Globus pallidus (tissue), 1 donor: ENCODE measurements around the gene AGTRAP.

Source experiments
- DNase-seq: peaks from one replicate; pipeline ENCODE4 v3.0.0-alpha.2; 2015; ENCODE audit warnings: low spot score

The AGTRAP gene

DNA sequence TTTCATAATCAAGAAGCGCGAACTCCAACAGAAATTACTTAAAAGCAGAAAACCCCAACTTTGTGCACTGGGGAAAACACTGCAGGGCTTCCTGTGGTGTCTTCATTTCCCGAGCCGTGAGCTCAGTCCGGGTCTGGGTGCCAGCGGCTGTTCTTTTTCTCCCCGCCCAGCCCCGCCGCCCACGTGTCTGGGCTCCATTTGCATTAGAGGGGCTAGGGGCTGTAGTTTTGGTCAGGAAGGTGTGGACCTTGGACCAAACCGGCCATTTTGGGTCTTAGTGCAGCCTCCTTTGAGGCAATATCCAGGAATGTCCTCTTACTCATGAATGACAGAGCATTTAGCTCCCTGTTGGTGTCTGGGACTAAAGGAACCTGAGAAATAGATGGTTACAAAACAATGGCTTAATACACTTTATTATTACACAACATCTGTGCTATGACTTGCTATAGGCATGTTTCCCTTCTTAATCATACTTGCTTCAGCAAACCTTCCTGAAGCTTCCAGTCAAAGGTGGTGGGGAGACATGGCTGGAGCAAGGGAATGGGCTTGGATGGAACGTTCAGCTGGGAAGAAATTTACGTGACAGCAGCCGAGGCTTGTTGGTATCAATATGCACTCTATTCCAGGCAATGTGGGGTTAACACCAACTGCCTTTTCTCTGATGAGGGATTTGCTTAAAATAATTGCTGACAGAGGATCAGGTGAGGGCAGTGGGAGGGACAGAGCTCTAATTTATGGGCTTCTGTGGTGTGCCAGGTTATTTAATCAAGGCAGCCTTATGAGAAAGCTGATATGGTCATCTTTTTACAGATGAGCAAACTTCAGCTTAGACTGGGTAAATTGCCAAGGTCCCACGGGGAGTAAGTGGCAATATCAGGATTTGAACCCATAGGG, 1.1 kb downstream of the AGTRAP start:
- no peak for DNase-seq

DNA sequence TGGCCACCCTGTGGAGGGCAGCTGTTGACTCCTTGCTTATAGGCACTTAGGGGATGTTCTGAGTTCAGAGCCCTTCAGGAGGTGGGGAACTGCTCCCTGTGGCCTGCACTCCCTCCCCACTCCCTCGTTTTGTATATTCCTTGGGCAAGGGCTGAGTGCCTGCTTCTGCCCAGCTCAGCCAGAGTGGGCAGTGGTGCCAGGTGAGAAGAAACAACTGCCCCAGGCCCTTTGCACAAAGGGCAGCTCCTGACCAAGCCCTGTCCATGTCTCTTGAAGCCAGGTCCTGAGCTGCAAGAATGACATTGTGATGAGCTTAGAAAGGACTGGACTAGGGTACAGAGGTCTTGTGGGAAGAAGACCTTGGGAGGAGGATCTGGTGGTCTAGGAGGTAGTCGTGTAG, 2.2 kb downstream of the AGTRAP start:
- DNase-seq: no peak

- DNase-seq: no peak
Observed at GRCh38 chr1:11738783-11739182, 2.8 kb downstream of the AGTRAP start.

GRCh38 chr1:11740258-11741192, 4.6 kb downstream of the AGTRAP start:
- DNase-seq: no peak

DNA sequence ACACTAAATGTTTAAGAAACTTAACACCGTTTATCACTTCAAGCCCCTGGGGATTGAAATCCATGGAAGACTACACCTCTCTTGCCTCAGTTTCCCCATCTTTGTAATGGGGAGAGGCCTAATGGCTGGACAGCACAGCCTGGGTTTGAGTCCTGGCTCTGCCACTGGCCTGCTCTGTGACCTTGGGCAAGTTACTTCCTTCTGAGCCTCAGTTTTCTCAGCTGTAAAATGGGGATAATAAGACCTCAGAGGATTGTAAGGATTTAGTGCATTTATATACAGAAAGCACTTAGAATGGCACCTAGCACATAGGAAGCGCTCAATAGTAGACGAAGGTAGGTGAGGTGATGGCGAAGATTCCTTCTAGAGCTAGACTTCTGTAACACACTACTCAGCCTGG, 5.5 kb downstream of the AGTRAP start:
- DNase-seq: no peak

DNA sequence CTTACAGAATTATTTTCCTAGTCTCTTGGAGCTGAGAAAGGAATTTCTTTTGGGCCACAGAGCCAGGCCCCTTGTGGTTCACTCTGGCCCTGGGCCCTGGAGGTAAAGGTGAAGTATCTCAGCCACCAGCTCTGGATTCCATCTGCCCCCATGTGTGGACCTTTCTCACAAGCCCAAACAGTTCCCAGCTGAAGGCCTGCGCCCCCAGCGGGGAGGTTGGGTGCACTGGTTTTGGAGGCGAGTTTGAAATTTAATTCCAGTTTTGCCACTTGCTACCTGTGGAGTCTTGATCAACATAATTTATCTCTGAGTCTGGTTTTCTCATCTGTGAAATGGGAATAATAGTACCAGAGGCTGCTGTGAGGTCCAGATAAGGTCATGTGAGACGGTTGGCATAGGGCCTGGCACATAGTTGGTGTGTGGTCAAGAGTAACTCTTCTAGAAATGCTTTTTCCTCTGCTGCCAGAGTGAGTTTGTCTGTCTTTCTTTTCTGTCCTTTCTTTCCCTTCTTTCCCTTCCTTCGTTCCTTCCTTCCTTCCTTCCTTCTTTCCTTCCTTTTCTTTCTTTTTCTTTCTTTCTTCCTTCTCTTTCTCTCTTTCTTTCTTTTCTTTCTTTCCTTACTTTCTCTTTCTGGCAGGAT, 6.1 kb downstream of the AGTRAP start:
- no peak for DNase-seq

- DNase-seq: no peak
Observed at GRCh38 chr1:11744287-11744686, 8.4 kb downstream of the AGTRAP start.

DNA sequence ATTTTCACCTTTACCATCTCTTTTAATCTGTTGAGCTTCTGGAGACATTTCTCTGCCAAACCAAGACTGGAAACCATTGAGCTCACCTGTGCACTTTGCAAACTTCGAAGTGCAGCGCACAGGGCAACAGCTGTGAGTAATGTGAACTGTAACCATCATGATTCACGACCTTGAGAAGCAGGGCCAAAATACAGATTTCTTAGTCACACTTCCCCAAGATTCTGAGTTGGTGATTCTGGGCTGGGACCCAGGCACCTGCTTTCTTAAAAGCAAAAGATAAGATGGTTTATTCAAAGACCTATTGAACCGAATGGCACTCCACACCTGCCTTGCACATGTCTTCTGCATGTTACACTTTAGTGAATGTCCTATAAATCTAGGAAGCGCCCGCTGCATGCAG, 10.2 kb downstream of the AGTRAP start:
- no peak for DNase-seq

DNA sequence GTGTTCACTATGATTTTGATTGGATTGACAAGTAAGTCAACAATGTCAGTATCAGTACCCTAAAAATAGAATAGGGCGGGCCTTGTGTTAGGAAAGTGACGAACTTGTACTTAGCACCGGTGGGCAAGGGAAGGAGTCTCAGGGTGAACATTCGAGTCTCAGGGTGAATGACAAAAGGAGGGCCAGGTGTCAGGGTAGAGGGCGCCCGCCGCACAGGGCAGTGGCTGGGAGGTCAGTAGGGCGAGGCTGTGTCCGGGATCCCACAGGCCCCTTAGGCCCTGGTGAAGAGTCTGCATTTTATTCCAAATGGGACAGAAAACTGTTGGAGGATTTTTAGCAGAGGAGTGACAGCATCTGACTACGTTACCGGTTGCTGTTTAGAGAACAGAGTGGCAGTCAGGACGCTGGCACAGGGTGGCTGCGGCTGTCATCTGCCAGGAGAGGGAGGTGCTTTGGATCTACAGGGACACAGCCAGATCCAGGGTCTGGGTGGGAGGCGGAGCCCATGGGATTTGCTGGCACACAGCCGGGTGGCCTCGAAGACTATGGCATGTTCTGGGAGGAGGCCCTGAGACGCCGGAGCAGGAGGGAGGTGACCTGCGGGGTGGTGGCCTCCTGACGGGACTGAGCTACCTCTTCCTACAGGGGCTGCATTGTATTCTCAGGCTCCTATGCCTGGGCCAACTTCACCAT, 11.0 kb downstream of the AGTRAP start:
- DNase-seq: no peak

- DNase-seq: no peak
Observed at GRCh38 chr1:11748294-11749202, 12.6 kb downstream of the AGTRAP start.

GRCh38 chr1:11749203-11749689, 13.3 kb downstream of the AGTRAP start:
- no peak for DNase-seq

DNA sequence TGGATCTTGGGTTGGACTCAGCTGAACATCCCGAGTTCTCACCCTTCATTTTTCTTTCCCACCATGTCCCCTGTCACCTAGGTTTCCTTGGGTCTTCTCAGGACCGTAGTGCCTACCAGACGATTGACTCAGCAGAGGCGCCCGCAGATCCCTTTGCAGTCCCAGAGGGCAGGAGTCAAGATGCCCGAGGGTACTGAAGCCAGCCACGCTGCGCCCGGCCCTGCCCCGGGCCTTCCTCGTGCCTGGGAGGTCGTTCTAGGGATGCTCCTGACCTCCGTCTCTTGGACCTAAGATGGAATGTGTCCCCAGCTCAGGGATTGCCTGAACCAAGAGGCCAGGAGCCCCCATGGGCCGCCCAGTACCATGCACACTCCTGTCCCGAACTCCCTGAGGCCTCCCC, 14.1 kb downstream of the AGTRAP start:
- no peak for DNase-seq

- no peak for DNase-seq
Observed at GRCh38 chr1:11751087-11751486, 15.2 kb downstream of the AGTRAP start.

DNA sequence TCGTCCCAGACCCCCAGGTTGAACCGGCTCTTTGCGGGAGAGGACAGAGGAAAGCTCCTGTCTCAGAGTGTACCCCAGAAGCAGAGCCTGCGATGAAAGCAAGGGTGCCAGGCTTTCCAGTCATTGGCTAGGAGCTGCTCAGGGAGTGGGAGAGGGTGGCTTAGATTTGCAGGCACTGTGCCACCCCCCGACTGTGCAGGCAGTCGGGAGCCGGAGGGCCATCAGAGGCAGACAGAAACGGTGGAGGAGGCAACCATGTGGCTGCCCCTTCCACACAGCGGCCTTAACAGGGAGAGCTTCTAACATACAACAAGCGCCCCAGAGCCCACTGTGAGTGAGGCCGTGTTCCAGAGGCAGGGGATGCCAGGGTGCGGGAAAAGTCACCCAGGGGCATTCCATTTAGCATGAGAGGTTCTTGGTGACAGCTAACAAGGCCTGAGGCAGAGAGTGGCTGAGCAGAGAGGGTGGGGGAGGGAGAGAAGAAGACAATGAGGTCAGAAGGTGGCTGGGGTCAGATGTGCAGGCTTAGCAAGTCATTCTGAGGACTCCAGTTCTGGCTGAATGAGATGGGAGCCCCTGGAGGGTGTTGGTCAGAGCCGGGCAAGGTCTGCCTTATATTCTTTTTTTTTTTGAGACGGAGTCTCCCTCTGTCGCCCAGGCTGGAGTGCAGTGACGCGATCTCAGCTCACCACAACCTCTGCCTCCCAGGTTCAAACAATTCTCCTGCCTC, 16.6 kb downstream of the AGTRAP start:
- DNase-seq: no peak

GRCh38 chr1:11753555-11754208, 17.7 kb downstream of the AGTRAP start:
- no peak for DNase-seq

DNA sequence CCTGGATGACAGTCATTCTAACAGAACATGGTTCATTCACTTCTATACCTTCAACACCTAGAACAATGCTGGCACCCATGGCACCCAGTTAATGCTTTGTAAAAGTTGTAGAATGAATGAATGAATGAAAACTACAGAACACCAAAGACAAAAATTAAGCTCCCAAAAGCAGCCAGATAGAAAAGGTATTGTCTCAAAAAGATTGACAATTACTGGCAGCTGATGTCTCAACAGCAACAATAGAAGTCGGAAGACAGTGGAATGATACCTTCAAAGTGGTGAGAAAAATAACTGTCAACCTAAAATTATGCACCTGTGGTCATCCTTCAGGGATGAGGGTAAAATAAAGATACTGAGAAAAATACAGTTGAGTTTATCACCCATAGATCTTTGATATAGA, 21.1 kb downstream of the AGTRAP start:
- no peak for DNase-seq

GRCh38 chr1:11759791-11760190, 23.9 kb downstream of the AGTRAP start:
- no peak for DNase-seq

- no peak for DNase-seq
Observed at GRCh38 chr1:11761285-11761684, 25.3 kb downstream of the AGTRAP start.

DNA sequence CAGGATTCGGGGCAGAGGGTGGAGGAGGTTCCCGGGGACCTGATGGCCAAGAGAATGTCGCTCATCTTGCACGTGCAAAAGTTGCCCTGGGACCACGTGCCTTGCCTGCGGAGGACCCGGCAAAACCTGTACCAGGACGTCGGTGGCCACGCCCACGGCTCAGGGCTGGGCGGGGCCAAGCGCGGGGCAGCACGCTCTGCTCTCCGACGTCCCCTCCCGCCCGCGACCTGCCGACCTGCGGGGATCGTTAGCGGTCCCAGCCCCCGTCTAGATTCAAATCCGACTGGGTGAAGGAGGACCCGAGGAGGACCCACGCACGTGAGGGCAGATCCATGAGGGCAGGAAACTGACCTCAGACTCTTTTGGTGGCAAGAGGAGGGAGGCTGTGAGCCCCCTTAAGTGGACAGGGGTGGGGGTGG, 26.1 kb downstream of the AGTRAP start, which contains the start of gene C1orf167:
Gene C1orf167, plus strand, starts transcription at position 206 of the 419 bp plus-strand sequence. CDS start 2,208 bp downstream, outside the sequence.
- DNase-seq: no peak
